ENCODE results near the gene CCDC8. TPM values are rescaled to one million over a fixed set of nuclear protein-coding genes. Genes with fewer than 3 reads are reported as not detected.

Gene CCDC8
- total RNA-seq, 1 experiment from 2014 or later: 0.18 TPM

- ChIA-PET CTCF (no interaction called here), POLR2A (interaction anchor here (0.7 kb wide), 1 partner anchor 616 kb away, joined by 6 read pairs; no protein-coding TSS in a partner anchor)
- Histone ChIP-seq H3K36me3 (ENCODE audit: control insufficient read depth, insufficient read depth, low read length) (peaks cover 2% of the 10 kb centered on the region; the same call in 1 of the 2 replicates), H3K4me1 (peaks cover 6% of the 10 kb centered on the region; the same call in 1 of the 2 replicates), H3K4me3 (ENCODE audit: low read depth, low read length) (no peak overlapping the region), H3K27me3 (replicated peaks; ENCODE audit: control insufficient read depth, insufficient read depth, low read length) (no peaks in the 10 kb centered on the region), H3K9me3 (no peaks in the 10 kb centered on the region)
- Mint-ChIP-seq H3K4me3 (ENCODE audit: unreplicated experiment) (no peak overlapping the region), H3K4me1 (ENCODE audit: low read depth, unreplicated experiment) (no peaks in the 10 kb centered on the region), H3K27ac (ENCODE audit: unreplicated experiment) (no peak overlapping the region), H3K27me3 (ENCODE audit: insufficient read depth, unreplicated experiment) (no peaks in the 10 kb centered on the region), H3K36me3 (ENCODE audit: insufficient read depth, unreplicated experiment) (peaks cover 44% of the 10 kb centered on the region), H3K9me3 (ENCODE audit: unreplicated experiment) (no peaks in the 10 kb centered on the region)
- TF ChIP-seq CTCF (IDR thresholded peaks at IDR 0.05; ENCODE audit: insufficient read depth in 1 of 2, low read depth in 1 of 2, low read length in 1 of 2, severe bottlenecking in 1 of 2, unreplicated experiment in 1 of 2): no peak
- intact Hi-C loops (cut with micrococcal nuclease; ENCODE audit: unreplicated experiment): no loop called here
- BruUV-seq (replicated peaks): no TSS peak
- DNase-seq: peak in 1 of 2 experiments; percentile 12
Observed at GRCh38 chr19:46369817-46370216, 43.5 kb downstream of the CCDC8 start.

- TF ChIP-seq CTCF (IDR thresholded peaks at IDR 0.05; ENCODE audit: insufficient read depth in 1 of 2, low read depth in 1 of 2, low read length in 1 of 2, severe bottlenecking in 1 of 2, unreplicated experiment in 1 of 2): no peak
- no peaks in the 10 kb centered on the region for H3K9me3 Mint-ChIP-seq (ENCODE audit: unreplicated experiment)
- no peak overlapping the region for H3K27ac Mint-ChIP-seq (ENCODE audit: unreplicated experiment)
- Histone ChIP-seq H3K4me3 (ENCODE audit: low read depth, low read length) (no peak overlapping the region), H3K36me3 (ENCODE audit: control insufficient read depth, insufficient read depth, low read length) (peaks cover 2% of the 10 kb centered on the region; the same call in 1 of the 2 replicates), H3K9me3 (no peaks in the 10 kb centered on the region), H3K4me1 (peaks cover 5% of the 10 kb centered on the region; the same call in 1 of the 2 replicates), H3K27me3 (replicated peaks; ENCODE audit: control insufficient read depth, insufficient read depth, low read length) (no peaks in the 10 kb centered on the region)
- no peaks in the 10 kb centered on the region for H3K27me3 Mint-ChIP-seq (ENCODE audit: insufficient read depth, unreplicated experiment)
- no peaks in the 10 kb centered on the region for H3K4me1 Mint-ChIP-seq (ENCODE audit: low read depth, unreplicated experiment)
- DNase-seq: peak in 1 of 2 experiments; percentile 23
- no peak overlapping the region for H3K4me3 Mint-ChIP-seq (ENCODE audit: unreplicated experiment)
- H3K36me3 Mint-ChIP-seq (ENCODE audit: insufficient read depth, unreplicated experiment): peaks cover 52% of the 10 kb centered on the region
- no TSS peak for BruUV-seq (replicated peaks)
- intact Hi-C loops (cut with micrococcal nuclease; ENCODE audit: unreplicated experiment): no loop called here
- ChIA-PET CTCF (interaction anchor here (0.5 kb wide), 1 partner anchor 27 kb away, joined by 6 read pairs; no protein-coding TSS in a partner anchor), POLR2A (no interaction called here)
Observed at GRCh38 chr19:46368116-46368515, 45.2 kb downstream of the CCDC8 start.

GRCh38 chr19:46367426-46367825 is 45.9 kb downstream of the CCDC8 start:
- Histone ChIP-seq H3K36me3 (ENCODE audit: control insufficient read depth, insufficient read depth, low read length) (peaks cover 2% of the 10 kb centered on the region; the same call in 1 of the 2 replicates), H3K4me1 (no peaks in the 10 kb centered on the region), H3K27me3 (replicated peaks; ENCODE audit: control insufficient read depth, insufficient read depth, low read length) (no peaks in the 10 kb centered on the region), H3K9me3 (no peaks in the 10 kb centered on the region), H3K4me3 (ENCODE audit: low read depth, low read length) (no peak overlapping the region)
- DNase-seq: peak in 1 of 2 experiments; percentile 12
- no peak overlapping the region for H3K27ac Mint-ChIP-seq (ENCODE audit: unreplicated experiment)
- BruUV-seq (replicated peaks): no TSS peak
- H3K4me3 Mint-ChIP-seq (ENCODE audit: unreplicated experiment): no peak overlapping the region
- no peaks in the 10 kb centered on the region for H3K27me3 Mint-ChIP-seq (ENCODE audit: insufficient read depth, unreplicated experiment)
- TF ChIP-seq CTCF (IDR thresholded peaks at IDR 0.05; ENCODE audit: insufficient read depth in 1 of 2, low read depth in 1 of 2, low read length in 1 of 2, severe bottlenecking in 1 of 2, unreplicated experiment in 1 of 2): no peak
- H3K4me1 Mint-ChIP-seq (ENCODE audit: low read depth, unreplicated experiment): no peaks in the 10 kb centered on the region
- ChIA-PET CTCF (interaction anchor here (0.7 kb wide), 1 partner anchor 87 kb away, joined by 4 read pairs; no protein-coding TSS in a partner anchor), POLR2A (no interaction called here)
- peaks cover 51% of the 10 kb centered on the region for H3K36me3 Mint-ChIP-seq (ENCODE audit: insufficient read depth, unreplicated experiment)
- intact Hi-C loops (cut with micrococcal nuclease; ENCODE audit: unreplicated experiment): no loop called here
- H3K9me3 Mint-ChIP-seq (ENCODE audit: unreplicated experiment): no peaks in the 10 kb centered on the region

Measured in Caco-2 (cell line).